GM21381 (cell line): ENCODE data around the gene SH2B2.
A peak's percentile ranks its signal among the peaks of the same experiment; 100 is the strongest.

Source experiments
- ATAC-seq: cut with Tn5 transposase; IDR thresholded peaks from one replicate; pipeline ENCODE4 v1.9.1; 2021; ENCODE audit warnings: mild to moderate bottlenecking, moderate library complexity; ENCODE audit not compliant: unreplicated experiment

The SH2B2 gene

GRCh38 chr7:102264367-102264891 lies 22.2 kb upstream of the SH2B2 start:
- no peak for ATAC-seq

GRCh38 chr7:102266541-102266940 lies 20.1 kb upstream of the SH2B2 start:
- ATAC-seq = no peak

GRCh38 chr7:102268635-102269034 lies 18.0 kb upstream of the SH2B2 start:
- no peak for ATAC-seq

- no peak for ATAC-seq
Measured at GRCh38 chr7:102270178-102270887, 16.3 kb upstream of the SH2B2 start.

- ATAC-seq = no peak
Measured at GRCh38 chr7:102271158-102271798, 15.4 kb upstream of the SH2B2 start.

GRCh38 chr7:102272075-102272916 lies 14.4 kb upstream of the SH2B2 start:
- no peak for ATAC-seq

- ATAC-seq = no peak
Measured at GRCh38 chr7:102272917-102273748, 13.5 kb upstream of the SH2B2 start.

- ATAC-seq = no peak
Measured at GRCh38 chr7:102273749-102274712, 12.6 kb upstream of the SH2B2 start.

GRCh38 chr7:102275123-102275703 lies 11.5 kb upstream of the SH2B2 start:
- no peak for ATAC-seq

- ATAC-seq = no peak
Measured at GRCh38 chr7:102277901-102278300, 8.8 kb upstream of the SH2B2 start.

GRCh38 chr7:102279537-102280400 lies 6.9 kb upstream of the SH2B2 start:
- peak; percentile 61 for ATAC-seq

- no peak for ATAC-seq
Measured at GRCh38 chr7:102280521-102280920, 6.1 kb upstream of the SH2B2 start.

GRCh38 chr7:102281785-102282184 lies 4.9 kb upstream of the SH2B2 start:
- no peak for ATAC-seq

- ATAC-seq = no peak
Measured at GRCh38 chr7:102282465-102283362, 4.0 kb upstream of the SH2B2 start.

- ATAC-seq = no peak
Measured at GRCh38 chr7:102283477-102284189, 3.0 kb upstream of the SH2B2 start.

- no peak for ATAC-seq
Measured at GRCh38 chr7:102284399-102284798, 2.3 kb upstream of the SH2B2 start.
